ENCODE data around the gene MECP2.

DNA sequence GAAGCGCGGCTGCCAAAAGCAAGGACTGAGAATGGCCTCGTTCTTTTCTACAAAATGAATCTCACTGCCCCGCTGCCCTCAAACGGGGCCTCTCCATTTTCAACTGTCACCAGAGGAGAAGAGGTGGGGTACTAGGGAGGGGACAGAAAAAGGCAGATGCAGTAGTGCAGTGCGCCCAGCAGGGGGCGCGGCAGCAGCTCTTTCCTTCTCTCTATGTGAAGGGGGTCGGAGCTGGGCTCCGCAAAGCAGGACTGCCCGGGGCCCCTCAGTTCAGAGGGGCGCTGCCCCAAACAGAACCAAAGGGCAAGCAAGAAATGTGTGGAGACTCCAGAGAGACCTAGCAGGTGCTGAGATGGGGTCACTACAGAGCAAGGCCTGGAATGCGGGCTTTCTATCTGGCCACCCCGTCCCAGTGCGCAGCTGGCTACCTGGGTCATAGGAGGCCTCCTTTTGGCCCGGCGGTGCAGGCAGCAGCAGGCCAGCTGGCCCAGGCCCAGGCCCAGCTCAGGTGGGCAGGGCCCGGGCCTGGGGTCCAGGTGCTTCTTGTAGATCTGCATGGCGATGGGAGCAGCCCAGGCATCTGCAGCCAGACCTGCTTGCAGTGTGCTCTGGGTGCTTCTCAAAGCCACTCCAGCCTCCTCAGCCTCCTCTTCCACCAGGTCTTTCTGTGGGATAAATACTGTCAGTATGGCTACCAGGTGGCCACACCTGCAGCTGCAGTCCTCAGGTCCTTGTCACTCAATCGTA lies 83.7 kb downstream of the MECP2 start:
- no peak for TF ChIP-seq EZH2 (IDR thresholded peaks at IDR 0.05)
- TF ChIP-seq, protein P1, sequence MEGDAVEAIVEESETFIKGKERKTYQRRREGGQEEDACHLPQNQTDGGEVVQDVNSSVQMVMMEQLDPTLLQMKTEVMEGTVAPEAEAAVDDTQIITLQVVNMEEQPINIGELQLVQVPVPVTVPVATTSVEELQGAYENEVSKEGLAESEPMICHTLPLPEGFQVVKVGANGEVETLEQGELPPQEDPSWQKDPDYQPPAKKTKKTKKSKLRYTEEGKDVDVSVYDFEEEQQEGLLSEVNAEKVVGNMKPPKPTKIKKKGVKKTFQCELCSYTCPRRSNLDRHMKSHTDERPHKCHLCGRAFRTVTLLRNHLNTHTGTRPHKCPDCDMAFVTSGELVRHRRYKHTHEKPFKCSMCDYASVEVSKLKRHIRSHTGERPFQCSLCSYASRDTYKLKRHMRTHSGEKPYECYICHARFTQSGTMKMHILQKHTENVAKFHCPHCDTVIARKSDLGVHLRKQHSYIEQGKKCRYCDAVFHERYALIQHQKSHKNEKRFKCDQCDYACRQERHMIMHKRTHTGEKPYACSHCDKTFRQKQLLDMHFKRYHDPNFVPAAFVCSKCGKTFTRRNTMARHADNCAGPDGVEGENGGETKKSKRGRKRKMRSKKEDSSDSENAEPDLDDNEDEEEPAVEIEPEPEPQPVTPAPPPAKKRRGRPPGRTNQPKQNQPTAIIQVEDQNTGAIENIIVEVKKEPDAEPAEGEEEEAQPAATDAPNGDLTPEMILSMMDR (IDR thresholded peaks at IDR 0.05), result peak; percentile 76

Data from neural progenitor cell (in vitro differentiated cells).